ENCODE data around the gene CCDC110.

CCDC110 gene

DNA sequence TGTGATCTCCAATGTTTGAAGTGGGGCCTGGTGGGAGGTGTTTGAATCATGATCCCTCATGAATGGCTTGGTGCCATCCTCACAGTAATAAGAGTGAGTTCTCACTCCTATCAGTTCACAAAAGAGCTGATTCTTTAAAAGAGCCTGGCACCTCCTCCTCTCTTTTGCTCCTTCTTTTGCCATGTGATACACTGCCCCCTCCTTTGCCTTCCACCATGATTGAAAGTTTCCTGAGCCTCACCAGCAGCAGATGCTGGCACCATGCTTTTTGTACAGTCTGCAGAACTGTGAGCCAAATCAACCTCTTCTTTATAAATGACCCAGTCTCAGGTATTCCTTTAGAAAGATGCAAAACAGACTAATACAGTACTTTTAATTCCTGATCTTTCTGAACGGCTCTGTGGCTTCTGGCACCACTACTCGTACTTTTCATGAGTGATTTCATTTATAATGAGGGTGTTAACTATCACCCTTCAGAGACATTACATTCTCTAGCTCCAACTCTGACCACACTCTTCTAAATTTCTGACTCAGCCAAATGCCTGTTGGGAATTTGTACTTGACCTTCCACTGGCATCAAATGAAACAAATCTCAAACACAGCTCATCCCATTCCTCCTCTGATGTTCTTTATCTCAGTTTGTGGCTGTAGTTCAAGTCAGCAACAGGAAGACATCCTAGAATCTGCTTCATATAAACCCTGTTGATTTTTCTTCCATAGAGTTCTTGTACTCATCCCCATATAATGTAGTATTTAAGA lies 50.0 kb downstream of the CCDC110 start:
- peak; percentile 3 for DNase-seq (ENCODE audit: extremely low read depth, low read depth)
- TF ChIP-seq, protein P1, sequence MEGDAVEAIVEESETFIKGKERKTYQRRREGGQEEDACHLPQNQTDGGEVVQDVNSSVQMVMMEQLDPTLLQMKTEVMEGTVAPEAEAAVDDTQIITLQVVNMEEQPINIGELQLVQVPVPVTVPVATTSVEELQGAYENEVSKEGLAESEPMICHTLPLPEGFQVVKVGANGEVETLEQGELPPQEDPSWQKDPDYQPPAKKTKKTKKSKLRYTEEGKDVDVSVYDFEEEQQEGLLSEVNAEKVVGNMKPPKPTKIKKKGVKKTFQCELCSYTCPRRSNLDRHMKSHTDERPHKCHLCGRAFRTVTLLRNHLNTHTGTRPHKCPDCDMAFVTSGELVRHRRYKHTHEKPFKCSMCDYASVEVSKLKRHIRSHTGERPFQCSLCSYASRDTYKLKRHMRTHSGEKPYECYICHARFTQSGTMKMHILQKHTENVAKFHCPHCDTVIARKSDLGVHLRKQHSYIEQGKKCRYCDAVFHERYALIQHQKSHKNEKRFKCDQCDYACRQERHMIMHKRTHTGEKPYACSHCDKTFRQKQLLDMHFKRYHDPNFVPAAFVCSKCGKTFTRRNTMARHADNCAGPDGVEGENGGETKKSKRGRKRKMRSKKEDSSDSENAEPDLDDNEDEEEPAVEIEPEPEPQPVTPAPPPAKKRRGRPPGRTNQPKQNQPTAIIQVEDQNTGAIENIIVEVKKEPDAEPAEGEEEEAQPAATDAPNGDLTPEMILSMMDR (IDR thresholded peaks at IDR 0.05; ENCODE audit: low read depth, low read length), result no peak

DNA sequence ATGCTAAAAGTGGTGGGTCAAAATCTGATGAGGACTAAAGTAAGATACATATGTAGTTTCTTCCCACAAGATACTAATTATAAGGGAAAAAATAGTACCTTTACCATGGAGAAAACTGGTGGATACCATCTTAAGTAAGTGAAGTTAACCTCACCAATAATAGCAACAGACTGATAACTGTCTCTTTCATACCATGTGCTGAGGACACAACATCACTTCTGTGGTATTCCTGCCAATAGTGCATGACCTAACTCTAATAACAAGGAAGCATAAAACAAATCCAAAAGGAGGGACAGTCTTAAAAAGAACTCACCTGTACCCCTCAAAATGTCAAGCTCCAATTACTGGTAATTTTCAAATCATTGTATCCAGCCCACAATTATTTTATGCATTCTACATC lies 54.6 kb downstream of the CCDC110 start:
- TF ChIP-seq, protein P1 (IDR thresholded peaks at IDR 0.05; ENCODE audit: low read depth, low read length), result no peak
- DNase-seq (ENCODE audit: extremely low read depth, low read depth), result no peak

DNA sequence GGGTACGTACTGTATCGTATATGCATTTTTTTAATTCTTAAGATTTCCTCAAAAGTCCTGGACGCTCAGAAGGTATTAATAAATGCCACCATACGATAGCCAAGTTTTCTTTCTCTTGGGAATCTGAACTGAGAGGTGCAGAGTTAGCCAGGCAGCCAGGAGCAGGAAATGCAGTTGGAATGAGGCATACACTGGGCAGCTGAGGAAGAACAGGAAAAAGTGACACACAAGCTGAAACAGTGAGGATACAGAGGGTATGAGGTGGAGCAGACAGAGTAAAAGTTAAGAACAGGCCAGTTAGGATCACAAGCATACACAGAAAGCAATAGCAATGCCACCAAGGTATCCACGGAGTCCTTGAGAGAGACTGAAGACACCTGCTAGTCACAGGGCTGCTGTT lies 59.1 kb downstream of the CCDC110 start:
- no peak for DNase-seq (ENCODE audit: extremely low read depth, low read depth)
- TF ChIP-seq, protein P1 (IDR thresholded peaks at IDR 0.05; ENCODE audit: low read depth, low read length), result no peak

DNA sequence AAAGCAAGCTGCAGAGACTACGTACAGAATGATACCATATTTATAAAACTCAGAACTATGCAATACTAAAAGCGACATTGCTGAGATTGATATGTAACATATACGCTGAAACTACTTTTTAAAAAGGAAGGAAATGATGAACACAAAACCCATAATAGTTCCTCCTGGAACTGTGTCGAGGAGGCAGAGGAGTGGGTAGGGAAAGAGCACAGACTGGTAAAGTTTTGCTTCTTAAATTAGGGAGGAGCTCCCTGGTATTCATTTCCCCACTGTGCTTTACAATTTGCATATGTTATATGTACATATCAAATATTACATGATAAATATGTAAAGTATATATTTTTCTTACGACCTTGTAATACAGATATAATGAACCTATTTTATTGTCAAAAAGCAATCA lies 59.7 kb downstream of the CCDC110 start:
- TF ChIP-seq, protein P1 (IDR thresholded peaks at IDR 0.05; ENCODE audit: low read depth, low read length), result no peak
- no peak for DNase-seq (ENCODE audit: extremely low read depth, low read depth)

DNA sequence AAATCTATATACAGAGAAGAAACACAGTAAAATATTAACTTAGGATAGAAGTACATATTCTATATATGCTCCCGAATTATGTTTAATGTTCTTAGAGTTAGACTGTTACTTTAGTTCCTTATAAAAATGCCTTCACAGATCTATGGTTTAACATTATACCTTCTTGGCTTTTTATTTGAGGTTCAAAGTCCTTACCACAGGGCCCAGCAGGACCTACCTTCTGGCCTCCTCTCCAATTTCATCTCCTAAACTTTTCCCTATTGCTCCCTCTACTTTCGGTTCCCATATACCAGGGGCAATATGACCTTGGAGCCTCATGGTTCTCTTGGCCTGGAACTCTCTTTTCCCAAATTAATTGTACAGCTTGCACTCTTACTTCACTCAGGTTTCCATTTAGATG lies 63.1 kb downstream of the CCDC110 start:
- no peak for DNase-seq (ENCODE audit: extremely low read depth, low read depth)
- TF ChIP-seq, protein P1 (IDR thresholded peaks at IDR 0.05; ENCODE audit: low read depth, low read length), result no peak

DNA sequence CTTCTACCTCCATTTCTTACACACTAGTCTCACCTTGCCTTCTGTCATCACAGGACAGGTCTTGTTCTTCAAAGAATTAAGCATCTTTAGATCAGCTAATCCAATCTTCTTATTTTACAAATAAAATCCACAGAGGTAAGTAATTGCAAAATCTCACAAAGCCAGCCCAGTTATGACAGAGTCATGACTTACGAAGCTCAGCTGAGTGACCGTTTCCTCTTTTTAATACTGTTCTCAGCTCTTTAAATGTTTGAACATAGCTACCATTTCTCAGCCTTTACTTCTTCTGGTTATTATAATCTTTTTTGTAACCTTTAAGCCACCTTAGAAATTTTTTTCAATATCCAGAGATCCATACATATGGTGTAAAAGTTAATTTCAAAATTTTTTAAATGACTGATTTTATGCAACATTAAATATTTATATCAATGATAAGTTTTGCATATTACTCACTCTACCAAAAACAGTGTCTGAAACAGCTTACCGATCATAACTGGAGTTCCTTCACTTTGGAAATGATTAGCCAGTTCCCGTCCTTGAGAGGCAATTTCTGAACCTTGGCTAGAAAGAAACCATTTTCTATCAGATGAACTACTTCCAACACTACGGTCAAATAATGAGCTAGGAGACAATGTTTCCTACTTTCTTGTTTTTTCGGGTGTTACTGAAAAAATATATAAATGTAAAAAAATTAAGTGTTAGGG lies 66.1 kb downstream of the CCDC110 start:
- DNase-seq (ENCODE audit: extremely low read depth, low read depth), result no peak
- TF ChIP-seq, protein P1 (IDR thresholded peaks at IDR 0.05; ENCODE audit: low read depth, low read length), result no peak

DNA sequence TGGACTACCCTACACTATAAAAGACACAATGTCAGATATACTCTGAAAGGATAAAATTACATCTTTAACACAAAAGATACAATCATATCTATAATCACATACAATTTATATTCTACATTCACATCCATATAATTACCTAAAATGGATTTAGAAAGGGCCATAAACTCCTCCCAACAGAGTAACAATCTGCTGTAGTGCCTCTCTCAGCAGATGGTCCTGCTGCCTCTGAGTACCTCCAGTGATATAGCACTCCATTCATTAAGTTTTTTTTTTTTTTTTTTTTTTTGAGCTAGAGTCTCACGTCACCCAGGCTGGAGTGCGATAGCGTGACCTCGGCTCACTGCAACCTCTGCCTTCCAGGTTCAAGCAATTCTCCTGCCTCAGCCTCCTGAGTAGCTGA lies 67.5 kb downstream of the CCDC110 start:
- TF ChIP-seq, protein P1 (IDR thresholded peaks at IDR 0.05; ENCODE audit: low read depth, low read length), result no peak
- no peak for DNase-seq (ENCODE audit: extremely low read depth, low read depth)
